NCI-H524 treated with DMSO at 0.1 percent for 48 hours (cell line): Measurements from ENCODE around the gene OR7C1.
"Not testable (repeated sequence)": the region's sequence is repeated elsewhere in the genome, so short reads cannot be mapped to it uniquely, and the experiment has no call there.

ENCODE experiments used
- DNase-seq: peaks from one replicate; lab custom pipeline; 2025; lab: John Stamatoyannopoulos, UW

The OR7C1 gene

DNA sequence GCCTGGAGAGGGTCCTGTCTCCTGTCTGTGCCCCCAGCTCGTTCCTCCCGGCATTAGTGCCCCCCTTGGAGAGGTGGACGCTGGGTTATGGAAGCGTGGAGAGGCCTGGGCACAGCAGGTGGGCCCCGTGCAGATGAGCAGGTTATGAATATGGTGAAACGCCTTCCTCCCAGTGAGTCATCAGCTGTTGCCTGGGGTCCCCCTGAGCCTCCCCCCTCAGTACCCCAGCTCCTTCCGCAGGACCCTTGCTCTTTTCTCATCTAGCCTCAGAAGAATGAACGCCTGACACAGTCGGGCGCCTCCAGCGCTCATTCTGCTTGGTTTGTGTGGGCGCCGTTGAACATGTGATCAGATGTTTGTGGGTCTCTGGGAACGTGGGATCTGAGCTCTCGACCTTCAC lies 69.1 kb downstream of the OR7C1 start:
- not testable (repeated sequence) for DNase-seq

DNA sequence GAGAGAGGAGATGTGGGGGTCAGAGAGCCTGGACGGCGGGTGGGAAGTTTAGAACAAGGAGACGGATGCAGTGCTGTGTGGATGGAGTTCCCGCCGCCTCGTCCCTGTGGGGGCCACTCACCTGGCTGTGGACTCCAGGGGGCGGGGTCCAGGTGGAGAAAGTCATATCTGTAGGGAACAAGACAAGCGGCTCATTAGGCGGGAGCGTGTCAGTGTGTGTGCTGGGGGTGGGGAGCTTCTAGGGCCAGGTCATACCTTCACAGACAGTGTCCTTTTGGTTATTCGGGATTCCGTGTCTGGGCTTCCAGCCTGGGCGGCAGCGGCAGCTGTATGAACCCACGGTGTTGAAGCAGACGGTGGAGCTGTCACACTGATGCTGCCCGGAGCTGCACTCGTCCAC lies 69.6 kb downstream of the OR7C1 start:
- not testable (repeated sequence) for DNase-seq

DNA sequence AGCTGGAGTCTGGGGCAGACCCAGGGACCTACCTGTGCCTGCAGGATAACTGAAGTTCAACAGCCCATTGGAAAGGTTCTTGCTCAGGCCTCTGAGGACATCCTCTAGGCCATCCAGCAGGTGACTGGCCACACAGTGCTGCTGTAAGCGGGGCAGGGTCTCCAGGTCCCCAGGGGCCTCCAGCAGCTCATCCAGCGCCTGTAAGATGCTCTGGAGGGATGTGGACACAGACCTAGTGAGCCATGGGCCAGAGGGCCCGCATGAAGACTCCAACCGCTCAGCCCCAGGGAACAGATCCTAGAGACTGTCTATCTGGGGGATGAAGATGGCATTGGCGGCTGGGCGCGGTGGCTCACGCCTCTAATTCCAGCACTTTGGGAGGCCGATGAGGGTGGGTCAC lies 70.6 kb downstream of the OR7C1 start:
- DNase-seq: no peak

DNA sequence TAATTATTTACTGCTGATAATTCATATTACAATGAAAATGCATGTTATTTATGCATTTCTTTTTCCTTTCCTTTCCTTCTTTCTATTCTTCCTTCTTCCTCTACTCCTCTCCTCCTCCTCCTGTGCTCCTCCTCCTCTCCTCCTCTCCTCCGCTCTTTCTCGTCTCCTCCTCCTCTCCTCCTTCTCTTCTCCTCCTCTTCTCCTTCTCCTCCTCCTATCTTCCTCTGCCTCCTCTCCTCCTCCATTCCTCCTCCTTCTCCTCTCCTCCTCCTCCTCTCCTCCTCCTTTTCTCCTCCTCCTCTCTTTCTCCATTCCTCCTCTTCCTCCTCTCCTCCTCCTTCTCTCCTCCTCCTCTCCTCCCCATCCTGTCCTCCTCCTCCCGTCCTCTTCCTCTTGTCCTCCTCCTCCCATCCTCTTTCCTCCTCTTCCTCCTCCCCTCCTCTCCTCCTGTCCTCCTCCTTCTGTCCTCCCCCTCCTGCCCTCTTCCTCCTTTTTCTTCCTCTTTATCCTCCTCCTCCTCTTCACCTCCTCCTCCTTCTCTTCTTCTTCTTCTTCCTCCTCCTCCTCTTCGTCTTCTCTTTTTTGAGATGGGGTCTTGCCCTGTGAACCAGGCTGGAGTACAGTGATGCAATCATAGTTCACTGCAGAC lies 71.4 kb downstream of the OR7C1 start:
- DNase-seq: no peak

DNA sequence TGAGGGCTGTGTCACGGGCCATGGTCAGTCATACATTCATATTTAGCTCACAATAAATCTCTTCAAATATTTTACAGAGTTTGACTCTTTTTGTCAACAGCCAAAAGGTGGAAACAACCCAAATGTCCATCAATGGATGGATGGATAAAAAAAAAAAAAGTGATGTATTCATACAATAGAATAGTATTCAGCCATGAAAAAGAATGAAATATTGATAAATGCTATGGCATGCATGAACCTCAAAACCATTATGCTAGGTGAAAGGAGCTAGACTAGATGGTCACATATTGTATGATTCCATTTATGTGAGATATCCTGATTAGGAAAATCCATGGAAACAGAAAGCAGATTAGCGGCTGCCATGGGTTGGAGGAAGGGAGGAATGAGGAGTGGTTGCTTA lies 72.9 kb downstream of the OR7C1 start:
- DNase-seq: no peak

DNA sequence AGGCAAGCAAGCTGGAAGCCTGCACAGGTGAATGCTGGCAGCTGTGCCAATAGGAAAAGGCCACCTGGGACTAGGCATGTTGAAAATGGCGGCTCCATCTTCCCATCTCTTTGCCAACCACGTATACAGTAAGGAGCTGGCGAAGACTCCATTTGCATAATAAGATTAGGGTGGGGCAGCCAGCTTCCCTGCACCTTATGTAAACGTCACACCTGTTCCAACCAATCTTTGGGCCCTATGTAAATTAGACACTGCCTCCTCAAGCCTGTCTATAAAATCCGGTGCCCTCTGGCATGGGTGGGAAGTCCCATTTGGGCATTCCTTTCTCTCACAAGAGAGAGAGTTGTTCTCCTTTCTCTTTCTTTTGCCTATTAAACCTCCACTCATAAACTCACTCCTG lies 73.4 kb downstream of the OR7C1 start:
- no peak for DNase-seq

DNA sequence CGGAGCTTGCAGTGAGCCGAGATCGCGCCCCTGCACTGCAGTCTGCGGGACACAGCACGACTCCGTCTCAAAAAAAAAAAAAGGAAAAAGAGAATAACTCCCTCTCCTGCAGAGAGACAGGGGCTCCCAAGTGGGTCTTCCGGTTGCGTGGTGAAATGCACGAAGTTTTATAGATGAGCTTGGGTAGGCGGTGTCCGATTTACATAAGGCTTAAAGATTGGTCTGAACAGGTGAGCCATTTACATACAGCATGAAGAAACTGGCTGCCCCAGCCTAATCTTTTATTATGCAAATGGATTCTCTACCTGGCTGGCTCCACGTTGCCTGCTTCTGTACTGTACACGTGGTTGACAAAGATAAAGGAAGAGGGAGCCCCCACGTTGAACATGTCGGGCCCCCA lies 76.2 kb downstream of the OR7C1 start:
- DNase-seq: no peak

DNA sequence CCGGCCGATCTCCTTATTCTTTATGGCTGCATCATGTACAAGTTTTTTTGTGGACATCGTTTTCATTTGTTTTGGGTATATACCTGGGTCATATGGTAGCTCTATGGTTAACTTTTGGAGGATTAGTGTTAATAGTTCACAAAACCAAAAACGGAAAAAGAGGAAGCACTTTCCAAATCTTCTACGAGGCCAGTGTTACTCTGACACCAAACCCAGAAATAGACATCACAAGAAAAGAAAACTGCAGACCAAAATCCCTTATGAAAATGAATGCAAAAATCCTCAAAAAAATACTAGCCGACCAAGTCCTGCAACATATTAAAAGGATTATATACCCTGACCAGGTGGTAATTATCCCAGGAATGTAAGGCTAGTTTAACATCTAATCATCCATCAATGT lies 86.4 kb downstream of the OR7C1 start:
- no peak for DNase-seq
